IPS-NIHi11 (cell line): ENCODE measurements around the gene TXNL4A.
"Not testable (repeated sequence)": the region's sequence is repeated elsewhere in the genome, so short reads cannot be mapped to it uniquely, and the experiment has no call there.

ENCODE experiments used
- DNase-seq: peaks from one replicate; pipeline ENCODE4 v3.0.0; 2012; ENCODE audit warnings: mixed read lengths, low spot score

Gene TXNL4A

GRCh38 chr18:79988451-79989194 is at the start of gene TXNL4A:
Gene TXNL4A (minus strand): TSS chr18:79988563. CDS start chr18:79988392, 171 bp downstream.
- peak; percentile 91 for DNase-seq

- no peak for DNase-seq
These were observed 48.9 kb upstream of the TXNL4A start for GRCh38 chr18:80037300-80037699.

GRCh38 chr18:80035997-80036396 is 47.6 kb upstream of the TXNL4A start:
- DNase-seq, result no peak

GRCh38 chr18:80034852-80035406 is 46.6 kb upstream of the TXNL4A start:
- DNase-seq, result no peak

- peak; percentile 98 for DNase-seq
These were observed 45.9 kb upstream of the TXNL4A start, which contains the start of gene RBFA for GRCh38 chr18:80034068-80034851. Gene RBFA (plus strand): TSS chr18:80034434. CDS start chr18:80034496, 62 bp downstream.

- peak; percentile 95 for DNase-seq
These were observed 45.1 kb upstream of the TXNL4A start for GRCh38 chr18:80033181-80034067.

- DNase-seq, result no peak
These were observed 41.3 kb upstream of the TXNL4A start for GRCh38 chr18:80029690-80030089.

- not testable (repeated sequence) for DNase-seq
These were observed 39.4 kb upstream of the TXNL4A start for GRCh38 chr18:80027719-80028118.

- no peak for DNase-seq
These were observed 38.0 kb upstream of the TXNL4A start for GRCh38 chr18:80026363-80026762.

GRCh38 chr18:80023173-80023572 is 34.8 kb upstream of the TXNL4A start:
- peak; percentile 30 for DNase-seq

GRCh38 chr18:80022613-80023012 is 34.2 kb upstream of the TXNL4A start:
- DNase-seq, result no peak

- no peak for DNase-seq
These were observed 24.4 kb upstream of the TXNL4A start for GRCh38 chr18:80012714-80013113.

- not testable (repeated sequence) for DNase-seq
These were observed 23.3 kb upstream of the TXNL4A start for GRCh38 chr18:80011496-80012137.

- DNase-seq, result no peak
These were observed 22.2 kb upstream of the TXNL4A start for GRCh38 chr18:80010551-80010906.

GRCh38 chr18:80009661-80010550 is 21.5 kb upstream of the TXNL4A start:
- peak; percentile 21 for DNase-seq

- no peak for DNase-seq
These were observed 18.4 kb upstream of the TXNL4A start for GRCh38 chr18:80006724-80007123.

- no peak for DNase-seq
These were observed 16.4 kb upstream of the TXNL4A start for GRCh38 chr18:80004600-80005342.

- no peak for DNase-seq
These were observed 14.1 kb upstream of the TXNL4A start for GRCh38 chr18:80002468-80002867.

GRCh38 chr18:80000877-80001276 is 12.5 kb upstream of the TXNL4A start:
- DNase-seq, result no peak

GRCh38 chr18:79999701-80000100 is 11.3 kb upstream of the TXNL4A start:
- not testable (repeated sequence) for DNase-seq
